Measurements from ENCODE around the gene LRRC8D. TPM values are rescaled to one million over a fixed set of nuclear protein-coding genes. Genes with fewer than 3 reads are reported as not detected.

Gene LRRC8D
- total and polyA plus RNA-seq, 4 donors, result 7.1 to 17.4 (median 14.4) TPM

GRCh38 chr1:89972024-89972423 is 151.2 kb downstream of the LRRC8D start:
- no peaks in the 10 kb centered on the region for H3K36me3 ChIP-seq (ENCODE audit: control insufficient read depth in 4 of 4, insufficient read depth in 3 of 4, low read depth in 1 of 4, low read length in 3 of 4)
- H3K9ac ChIP-seq (ENCODE audit: low read depth in 1 of 2, low read length in 2 of 2), result no peak overlapping the region
- no peak overlapping the region for H3K27ac ChIP-seq (ENCODE audit: low read depth in 1 of 2, low read length in 2 of 2)
- no peaks in the 10 kb centered on the region for H3K27me3 ChIP-seq (ENCODE audit: control insufficient read depth in 4 of 4, insufficient read depth in 4 of 4, low read length in 3 of 4)
- no peaks in the 10 kb centered on the region for H3K9me3 ChIP-seq (ENCODE audit: control insufficient read depth in 4 of 4, low read length in 3 of 4)
- H3K4me1 ChIP-seq (ENCODE audit: control insufficient read depth in 4 of 4, insufficient read depth in 4 of 4, low read length in 3 of 4), result no peaks in the 10 kb centered on the region
- TF ChIP-seq EGR1 (IDR thresholded peaks at IDR 0.05; ENCODE audit: low read depth in 2 of 2) (no peak), FOXA1 (IDR thresholded peaks at IDR 0.05) (no peak), RAD21 (IDR thresholded peaks at IDR 0.05) (no peak), CTCF (IDR thresholded peaks at IDR 0.05; ENCODE audit: low read depth, low read length, missing input control) (no peak), YY1 (IDR thresholded peaks at IDR 0.05) (no peak), FOXA2 (IDR thresholded peaks at IDR 0.05) (no peak), GABPA (IDR thresholded peaks at IDR 0.05 in 1 of 2, conservative IDR thresholded peaks at IDR 0.05 in 1 of 2) (no peak), HNF4G (IDR thresholded peaks at IDR 0.05) (no peak), SP1 (IDR thresholded peaks at IDR 0.05) (no peak), ZBTB33 (IDR thresholded peaks at IDR 0.05) (no peak), HNF4A (conservative IDR thresholded peaks at IDR 0.05) (no peak), RXRA (IDR thresholded peaks at IDR 0.05) (no peak), JUND (IDR thresholded peaks at IDR 0.05) (no peak), REST (IDR thresholded peaks at IDR 0.05) (no peak), NR2F2 (IDR thresholded peaks at IDR 0.05) (no peak), MAX (IDR thresholded peaks at IDR 0.05) (no peak), ATF3 (IDR thresholded peaks at IDR 0.05) (no peak)
- H3K4me3 ChIP-seq (ENCODE audit: low read depth in 1 of 3, low read length in 3 of 3), result no peak overlapping the region
- no peak for DNase-seq (ENCODE audit: low spot score)

Measured in liver (tissue), 9 donors.